Osteoblast (primary cell): ENCODE results near the gene AR. TPM values are rescaled to one million over a fixed set of nuclear protein-coding genes. Genes with fewer than 3 reads are reported as not detected.

Experiments used
- DNase-seq: peaks from one replicate; pipeline ENCODE4 v3.0.0; 2011; ENCODE audit warnings: low spot score, mixed read lengths; ENCODE audit not compliant: insufficient read length; ENCODE audit errors: missing footprints
- H2AFZ ChIP-seq: 2 replicates; pipeline ENCODE4 v1.6.0; 2011; ENCODE audit warnings: mild to moderate bottlenecking, low read length
- H3K27ac ChIP-seq: 2 replicates; pipeline ENCODE4 v1.5.1; 2011; ENCODE audit warnings: mild to moderate bottlenecking, low read depth, low read length, moderate library complexity
- H3K27me3 ChIP-seq: 2 replicates; pipeline ENCODE4 v1.6.0; 2012; ENCODE audit warnings: mild to moderate bottlenecking, control low read depth, inconsistent platforms, low read length, moderate library complexity; ENCODE audit not compliant: insufficient read depth
- H3K36me3 ChIP-seq: 2 replicates; pipeline ENCODE4 v1.5.1; 2011; ENCODE audit warnings: mild to moderate bottlenecking, low read length, control low read depth, moderate library complexity; ENCODE audit not compliant: insufficient read depth
- H3K4me1 ChIP-seq: 2 replicates; pipeline ENCODE4 v1.5.1; 2011; ENCODE audit warnings: mild to moderate bottlenecking, low read length, control low read depth, moderate library complexity; ENCODE audit not compliant: insufficient read depth
- H3K4me2 ChIP-seq: 2 replicates; pipeline ENCODE4 v1.6.0; 2011; ENCODE audit warnings: mild to moderate bottlenecking, low read length; ENCODE audit not compliant: insufficient read depth
- H3K4me3 ChIP-seq: fragments of 200-600 bp; sonication (generic); 3 replicates; pipeline ENCODE4 v1.5.1; 2012; ENCODE audit warnings: mild to moderate bottlenecking, low read length, inconsistent platforms; ENCODE audit not compliant: insufficient read depth
- H3K79me2 ChIP-seq: 2 replicates; pipeline ENCODE4 v1.6.0; 2012; ENCODE audit warnings: mild to moderate bottlenecking, low read length, control low read depth, inconsistent platforms; ENCODE audit not compliant: insufficient read depth
- H3K9me3 ChIP-seq: 2 replicates; pipeline ENCODE4 v1.5.1; 2011; ENCODE audit warnings: low read depth, low read length, control low read depth
- H4K20me1 ChIP-seq: 2 replicates; pipeline ENCODE4 v1.6.0; 2012; ENCODE audit warnings: mild to moderate bottlenecking, low read length, control low read depth; ENCODE audit not compliant: insufficient read depth
- total RNA-seq: library from RNA; depleted of rRNA; stranded (reverse); fragments of >200 nt; gene quantifications from 2 replicates; pipeline ENCODE4 v1.2.3, GENCODE V29; 2012
- TF ChIP-seq, protein P1 (sequence below): IDR thresholded peaks from 2 replicates; pipeline ENCODE4 v1.5.1; 2011; ENCODE audit warnings: mild to moderate bottlenecking, low read depth, low read length, moderate library complexity; ENCODE audit errors: extremely low read depth

Gene AR
- total RNA-seq, 1 donor, result 4.7 TPM

DNA sequence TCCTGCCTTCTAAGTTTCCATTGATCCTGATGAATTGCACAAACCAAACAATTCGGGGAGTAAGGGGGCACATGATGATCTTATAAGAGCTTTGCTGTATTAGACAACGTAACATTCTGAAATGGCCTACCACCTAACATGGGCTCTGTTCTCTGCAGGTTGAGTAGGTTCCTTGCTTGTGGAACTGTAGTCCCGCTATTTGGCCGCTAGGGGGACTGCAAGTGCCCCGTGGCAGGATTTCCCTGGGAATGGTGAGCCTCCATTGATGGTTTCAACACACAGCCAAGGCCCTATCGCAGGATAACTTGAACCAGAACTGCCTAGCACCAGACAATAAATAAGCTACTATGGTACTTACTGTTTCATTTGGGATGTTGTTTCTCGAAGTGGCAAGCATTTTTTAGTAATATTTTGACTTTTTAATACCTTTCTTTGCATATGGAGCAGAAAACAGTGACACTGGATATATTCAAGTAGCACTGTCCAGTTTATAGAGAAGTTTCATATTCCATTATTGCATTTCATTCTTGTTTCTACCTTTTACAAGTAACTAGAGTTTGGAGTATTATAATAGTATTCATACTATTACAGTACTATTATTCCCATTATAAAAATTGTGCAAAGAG is 11.9 kb downstream of the AR start:
- Histone ChIP-seq H2AFZ (peak overlapping the region; percentile 59), H3K27ac (no peak overlapping the region), H3K27me3 (no peaks in the 10 kb centered on the region), H3K4me3 (no peak overlapping the region), H3K9me3 (no peaks in the 10 kb centered on the region), H3K36me3 (no peaks in the 10 kb centered on the region), H4K20me1 (no peaks in the 10 kb centered on the region), H3K4me1 (no peaks in the 10 kb centered on the region), H3K4me2 (no peak overlapping the region), H3K79me2 (no peaks in the 10 kb centered on the region)
- TF ChIP-seq, protein P1, sequence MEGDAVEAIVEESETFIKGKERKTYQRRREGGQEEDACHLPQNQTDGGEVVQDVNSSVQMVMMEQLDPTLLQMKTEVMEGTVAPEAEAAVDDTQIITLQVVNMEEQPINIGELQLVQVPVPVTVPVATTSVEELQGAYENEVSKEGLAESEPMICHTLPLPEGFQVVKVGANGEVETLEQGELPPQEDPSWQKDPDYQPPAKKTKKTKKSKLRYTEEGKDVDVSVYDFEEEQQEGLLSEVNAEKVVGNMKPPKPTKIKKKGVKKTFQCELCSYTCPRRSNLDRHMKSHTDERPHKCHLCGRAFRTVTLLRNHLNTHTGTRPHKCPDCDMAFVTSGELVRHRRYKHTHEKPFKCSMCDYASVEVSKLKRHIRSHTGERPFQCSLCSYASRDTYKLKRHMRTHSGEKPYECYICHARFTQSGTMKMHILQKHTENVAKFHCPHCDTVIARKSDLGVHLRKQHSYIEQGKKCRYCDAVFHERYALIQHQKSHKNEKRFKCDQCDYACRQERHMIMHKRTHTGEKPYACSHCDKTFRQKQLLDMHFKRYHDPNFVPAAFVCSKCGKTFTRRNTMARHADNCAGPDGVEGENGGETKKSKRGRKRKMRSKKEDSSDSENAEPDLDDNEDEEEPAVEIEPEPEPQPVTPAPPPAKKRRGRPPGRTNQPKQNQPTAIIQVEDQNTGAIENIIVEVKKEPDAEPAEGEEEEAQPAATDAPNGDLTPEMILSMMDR, result peak; percentile 88
- DNase-seq, result no peak

DNA sequence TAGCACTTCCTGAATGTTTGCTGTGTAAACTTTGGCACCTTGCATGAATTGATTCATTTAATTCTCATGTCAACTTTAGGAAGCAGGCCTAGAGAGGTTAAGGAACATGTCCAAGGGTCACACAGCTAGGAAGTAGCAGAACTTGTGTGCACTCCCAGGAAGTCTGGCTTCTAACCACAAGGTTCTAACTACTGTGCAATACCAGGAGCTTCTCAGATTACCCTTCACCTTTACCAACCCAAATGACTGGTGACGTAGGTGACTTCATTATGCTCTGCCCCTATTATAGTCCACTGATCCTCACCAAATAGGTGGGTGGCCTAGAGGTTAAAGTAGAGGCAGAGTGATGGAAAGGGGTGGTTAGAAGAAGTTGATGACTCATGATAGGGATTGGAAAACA is 14.4 kb downstream of the AR start:
- no peaks in the 10 kb centered on the region for H4K20me1 ChIP-seq
- no peak overlapping the region for H3K4me2 ChIP-seq
- H3K27ac ChIP-seq, result no peak overlapping the region
- H3K27me3 ChIP-seq, result no peaks in the 10 kb centered on the region
- H3K4me1 ChIP-seq, result no peaks in the 10 kb centered on the region
- H3K36me3 ChIP-seq, result no peaks in the 10 kb centered on the region
- H3K9me3 ChIP-seq, result no peaks in the 10 kb centered on the region
- DNase-seq, result no peak
- no peaks in the 10 kb centered on the region for H3K79me2 ChIP-seq
- no peak overlapping the region for H2AFZ ChIP-seq
- TF ChIP-seq, protein P1, result no peak
- no peak overlapping the region for H3K4me3 ChIP-seq

DNA sequence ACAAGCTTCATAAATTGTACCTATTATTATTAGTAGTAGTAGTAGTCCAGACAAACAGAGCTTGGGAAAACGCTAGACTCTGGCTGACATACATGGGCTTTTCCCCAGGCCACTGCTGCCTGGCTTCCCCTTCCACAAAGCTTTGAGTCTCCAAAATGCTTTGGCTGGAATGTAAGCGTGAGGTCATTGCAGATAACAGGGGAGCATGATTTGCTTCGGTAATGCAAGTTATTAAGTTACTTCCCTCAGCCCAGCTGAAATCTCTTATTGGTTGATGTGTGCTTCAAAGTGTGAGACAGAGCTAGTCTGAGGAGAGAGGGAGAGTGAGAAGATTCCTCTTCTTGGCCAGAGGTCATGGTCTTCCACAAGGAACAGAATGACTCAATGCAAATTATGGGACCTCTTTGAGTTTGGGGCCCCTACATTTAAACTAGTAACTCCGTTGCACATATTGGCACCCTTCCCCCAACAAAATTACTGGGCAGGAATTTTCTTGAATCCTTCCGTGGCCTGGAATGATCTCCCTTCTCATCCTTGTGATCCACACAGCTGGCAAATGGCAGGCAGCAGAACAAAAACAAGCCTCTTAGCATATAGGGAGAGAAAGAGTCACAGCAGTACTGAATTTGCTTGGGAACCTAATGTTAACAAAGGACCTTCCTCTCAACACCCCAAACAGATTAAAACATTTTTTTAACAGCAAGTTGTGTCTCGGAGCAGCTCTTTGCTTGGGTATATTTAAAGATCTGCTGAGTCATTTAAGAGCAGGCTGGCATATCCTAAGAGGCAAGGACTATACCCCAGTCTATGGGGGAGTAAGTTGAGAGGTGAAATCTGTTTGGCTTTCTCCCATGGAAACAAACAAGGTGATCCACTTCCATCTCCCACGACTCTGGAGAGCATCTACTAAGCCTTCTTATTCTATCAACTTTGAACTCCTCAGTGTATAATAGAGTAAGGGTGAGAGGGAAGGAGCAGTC is 19.9 kb downstream of the AR start:
- Histone ChIP-seq H3K4me1 (no peaks in the 10 kb centered on the region), H3K36me3 (no peaks in the 10 kb centered on the region), H4K20me1 (no peaks in the 10 kb centered on the region), H3K4me3 (no peak overlapping the region), H3K79me2 (no peaks in the 10 kb centered on the region), H2AFZ (no peak overlapping the region), H3K4me2 (no peak overlapping the region), H3K27me3 (no peaks in the 10 kb centered on the region), H3K9me3 (no peaks in the 10 kb centered on the region), H3K27ac (no peak overlapping the region)
- TF ChIP-seq, protein P1, result no peak
- no peak for DNase-seq

DNA sequence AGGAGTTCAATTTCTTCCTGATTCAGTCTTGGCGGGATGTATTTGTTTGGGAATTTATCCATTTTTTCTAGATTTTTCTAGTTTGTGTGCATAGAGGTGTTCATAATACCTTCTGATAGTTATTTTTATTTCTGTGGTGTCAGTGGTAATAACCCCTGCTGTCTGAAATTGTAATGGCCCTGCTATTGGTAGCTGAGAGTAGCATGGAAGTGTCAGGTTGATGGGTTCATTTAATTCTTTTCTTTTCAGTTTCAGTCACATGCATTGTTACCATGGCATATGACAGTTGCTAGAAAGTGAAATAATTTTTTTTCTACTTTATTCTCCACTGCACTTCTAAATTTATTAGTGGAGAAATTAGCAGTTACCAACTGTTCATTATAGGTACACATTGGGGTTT is 20.7 kb downstream of the AR start:
- Histone ChIP-seq H2AFZ (no peak overlapping the region), H4K20me1 (no peaks in the 10 kb centered on the region), H3K4me3 (no peak overlapping the region), H3K27ac (no peak overlapping the region), H3K4me1 (no peaks in the 10 kb centered on the region), H3K27me3 (no peaks in the 10 kb centered on the region), H3K9me3 (no peaks in the 10 kb centered on the region), H3K79me2 (no peaks in the 10 kb centered on the region), H3K4me2 (no peak overlapping the region), H3K36me3 (no peaks in the 10 kb centered on the region)
- TF ChIP-seq, protein P1, result no peak
- no peak for DNase-seq
